ENCODE data around the gene CDH4. TPM values are rescaled to one million over a fixed set of nuclear protein-coding genes. Genes with fewer than 3 reads are reported as not detected.

Gene CDH4
- total and polyA plus RNA-seq, 2 of the 4 experiments (the other 2 are of a cell fraction): 1.6 to 3.5 TPM

DNA sequence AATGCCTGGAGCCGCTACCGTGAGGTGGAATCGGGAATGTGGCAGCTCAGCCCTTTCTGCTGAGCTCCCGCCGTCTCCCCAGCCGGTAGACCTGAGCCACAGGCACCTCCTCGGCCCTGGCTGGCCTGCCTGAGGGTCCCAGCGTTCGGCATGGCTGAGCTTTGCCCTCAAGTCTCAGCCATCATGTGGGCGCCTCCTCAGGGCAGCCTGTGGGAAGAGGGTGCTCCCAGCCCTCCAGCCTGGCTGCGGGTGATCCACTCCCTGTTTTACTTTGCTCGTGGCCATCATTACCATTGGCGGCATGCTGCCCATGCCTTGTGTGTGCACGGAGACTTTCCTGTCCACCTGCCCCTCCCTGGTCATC lies 329.7 kb downstream of the CDH4 start:
- POLR2A ChIA-PET (ENCODE audit: unreplicated experiment): no interaction called here
- no peak overlapping the region for H3K4me2 ChIP-seq (ENCODE audit: low read depth, low read length)
- in situ Hi-C loops (cut with MboI; ENCODE audit: low sequenced_read_pairs): no loop called here

More for the DNA sequence above, 329.7 kb downstream of the CDH4 start:
- H3K9me1 ChIP-seq (ENCODE audit: insufficient read depth, low read length): no peaks in the 10 kb centered on the region
- no peak overlapping the region for H2AK9ac ChIP-seq (replicated peaks; ENCODE audit: low read depth, low read length, poor library complexity)
- dilution Hi-C loops (cut with HindIII; ENCODE audit: low sequenced_read_pairs, unreplicated experiment): no loop called here
- no peak overlapping the region for H3K4me3 ChIP-seq (ENCODE audit: insufficient read depth, low read depth, low read length)
- H2BK20ac ChIP-seq (ENCODE audit: low read depth, low read length): no peak overlapping the region
- no peak overlapping the region for H4K8ac ChIP-seq (ENCODE audit: low read depth in 2 of 2, low read length in 2 of 2)
- H2BK120ac ChIP-seq (ENCODE audit: low read depth, low read length): no peak overlapping the region
- H3K56ac ChIP-seq (ENCODE audit: extremely low read depth, insufficient read depth, low read length): no peak overlapping the region
- H3K4me1 ChIP-seq (ENCODE audit: control insufficient read depth, insufficient read depth, low read length): no peaks in the 10 kb centered on the region
- TF ChIP-seq CEBPB (IDR thresholded peaks at IDR 0.05; ENCODE audit: low read depth, low read length) (no peak), FOS (IDR thresholded peaks at IDR 0.05; ENCODE audit: low read depth, low read length) (no peak), MAFK (IDR thresholded peaks at IDR 0.05; ENCODE audit: low read depth, low read length) (no peak), NFE2L2 (IDR thresholded peaks at IDR 0.05; ENCODE audit: low read depth, low read length) (no peak), RAD21 (IDR thresholded peaks at IDR 0.05; ENCODE audit: low read length) (no peak), RCOR1 (IDR thresholded peaks at IDR 0.05; ENCODE audit: insufficient replicate concordance, low read length) (no peak), POLR2A (IDR thresholded peaks at IDR 0.05; ENCODE audit: low read depth, low read length) (no peak), MAZ (IDR thresholded peaks at IDR 0.05; ENCODE audit: borderline replicate concordance, low read depth, low read length) (no peak), CHD1 (IDR thresholded peaks at IDR 0.05; ENCODE audit: low read depth, low read length) (no peak), MXI1 (IDR thresholded peaks at IDR 0.05; ENCODE audit: borderline replicate concordance, low read depth, low read length) (no peak)
- TF ChIP-seq, protein P1, sequence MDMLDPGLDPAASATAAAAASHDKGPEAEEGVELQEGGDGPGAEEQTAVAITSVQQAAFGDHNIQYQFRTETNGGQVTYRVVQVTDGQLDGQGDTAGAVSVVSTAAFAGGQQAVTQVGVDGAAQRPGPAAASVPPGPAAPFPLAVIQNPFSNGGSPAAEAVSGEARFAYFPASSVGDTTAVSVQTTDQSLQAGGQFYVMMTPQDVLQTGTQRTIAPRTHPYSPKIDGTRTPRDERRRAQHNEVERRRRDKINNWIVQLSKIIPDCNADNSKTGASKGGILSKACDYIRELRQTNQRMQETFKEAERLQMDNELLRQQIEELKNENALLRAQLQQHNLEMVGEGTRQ (IDR thresholded peaks at IDR 0.05; ENCODE audit: low read depth, low read length): no peak
- TF ChIP-seq, protein P2, sequence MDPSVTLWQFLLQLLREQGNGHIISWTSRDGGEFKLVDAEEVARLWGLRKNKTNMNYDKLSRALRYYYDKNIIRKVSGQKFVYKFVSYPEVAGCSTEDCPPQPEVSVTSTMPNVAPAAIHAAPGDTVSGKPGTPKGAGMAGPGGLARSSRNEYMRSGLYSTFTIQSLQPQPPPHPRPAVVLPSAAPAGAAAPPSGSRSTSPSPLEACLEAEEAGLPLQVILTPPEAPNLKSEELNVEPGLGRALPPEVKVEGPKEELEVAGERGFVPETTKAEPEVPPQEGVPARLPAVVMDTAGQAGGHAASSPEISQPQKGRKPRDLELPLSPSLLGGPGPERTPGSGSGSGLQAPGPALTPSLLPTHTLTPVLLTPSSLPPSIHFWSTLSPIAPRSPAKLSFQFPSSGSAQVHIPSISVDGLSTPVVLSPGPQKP (IDR thresholded peaks at IDR 0.05; ENCODE audit: borderline replicate concordance, low read depth, low read length): no peak
- TF ChIP-seq, protein P3, sequence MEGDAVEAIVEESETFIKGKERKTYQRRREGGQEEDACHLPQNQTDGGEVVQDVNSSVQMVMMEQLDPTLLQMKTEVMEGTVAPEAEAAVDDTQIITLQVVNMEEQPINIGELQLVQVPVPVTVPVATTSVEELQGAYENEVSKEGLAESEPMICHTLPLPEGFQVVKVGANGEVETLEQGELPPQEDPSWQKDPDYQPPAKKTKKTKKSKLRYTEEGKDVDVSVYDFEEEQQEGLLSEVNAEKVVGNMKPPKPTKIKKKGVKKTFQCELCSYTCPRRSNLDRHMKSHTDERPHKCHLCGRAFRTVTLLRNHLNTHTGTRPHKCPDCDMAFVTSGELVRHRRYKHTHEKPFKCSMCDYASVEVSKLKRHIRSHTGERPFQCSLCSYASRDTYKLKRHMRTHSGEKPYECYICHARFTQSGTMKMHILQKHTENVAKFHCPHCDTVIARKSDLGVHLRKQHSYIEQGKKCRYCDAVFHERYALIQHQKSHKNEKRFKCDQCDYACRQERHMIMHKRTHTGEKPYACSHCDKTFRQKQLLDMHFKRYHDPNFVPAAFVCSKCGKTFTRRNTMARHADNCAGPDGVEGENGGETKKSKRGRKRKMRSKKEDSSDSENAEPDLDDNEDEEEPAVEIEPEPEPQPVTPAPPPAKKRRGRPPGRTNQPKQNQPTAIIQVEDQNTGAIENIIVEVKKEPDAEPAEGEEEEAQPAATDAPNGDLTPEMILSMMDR (conservative IDR thresholded peaks at IDR 0.05; ENCODE audit: low read depth, low read length): no peak
- no peak overlapping the region for H2AK5ac ChIP-seq (ENCODE audit: low read depth, low read length)
- H3K9me3 ChIP-seq (ENCODE audit: control insufficient read depth, insufficient read depth, low read length): no peaks in the 10 kb centered on the region
- no TSS peak for BruUV-seq (replicated peaks)
- H3K27me3 ChIP-seq (ENCODE audit: control insufficient read depth, insufficient read depth, low read length): peaks cover 7% of the 10 kb centered on the region; the same call in 1 of the 2 replicates
- no peak overlapping the region for H3K9ac ChIP-seq (ENCODE audit: low read depth, low read length)
- intact Hi-C loops (cut with micrococcal nuclease): no loop called here
- H2BK5ac ChIP-seq (ENCODE audit: low read depth, low read length, poor library complexity, severe bottlenecking): no peak overlapping the region
- H3K79me1 ChIP-seq (ENCODE audit: low read depth in 1 of 2, low read length in 2 of 2): no peaks in the 10 kb centered on the region
- H3K14ac ChIP-seq (replicated peaks; ENCODE audit: low read depth, low read length): no peak overlapping the region
- no peak overlapping the region for H4K5ac ChIP-seq (ENCODE audit: low read depth, low read length)
- 56% methylated on average over 5 of the region's 14 CpGs; no CpG with 5 or more reads in 1 of the 2 experiments for WGBS, 2 experiments (ENCODE audit: extremely low coverage in 2 of 2, insufficient read length in 1 of 2)
- H3K18ac ChIP-seq (ENCODE audit: low read depth, low read length): no peak overlapping the region
- CTCF ChIA-PET: no interaction called here
- no peak overlapping the region for H3K23ac ChIP-seq (ENCODE audit: low read depth, low read length)
- H2AFZ ChIP-seq (replicated peaks; ENCODE audit: low read length, poor library complexity): no peak overlapping the region
- DNase-seq: no peak
- no peak overlapping the region for H4K91ac ChIP-seq (ENCODE audit: insufficient read depth, low read depth, low read length)
- no peak overlapping the region for H2BK15ac ChIP-seq (ENCODE audit: low read depth, low read length)
- H3K4ac ChIP-seq (ENCODE audit: low read depth, low read length): no peak overlapping the region
- ATAC-seq (ENCODE audit: low read depth): no peak
- no peaks in the 10 kb centered on the region for H3K36me3 ChIP-seq (ENCODE audit: control insufficient read depth, insufficient read depth, low read length)
- H4K20me1 ChIP-seq (ENCODE audit: insufficient read depth, low read length): no peaks in the 10 kb centered on the region
- no peak overlapping the region for H3K27ac ChIP-seq (ENCODE audit: insufficient read depth, low read length)

Data from IMR-90 (cell line).